GM12878 (cell line): Measurements from ENCODE around the gene CDON. TPM values are rescaled to one million over a fixed set of nuclear protein-coding genes. Genes with fewer than 3 reads are reported as not detected.
A peak's percentile ranks its signal among the peaks of the same experiment; 100 is the strongest.

Experiments
- ATAC-seq: fragments of 200-7000 bp; cut with Tn5 transposase; 3 replicates; pipeline ENCODE4 v1.9.1; 2020; ENCODE audit warnings: mild to moderate bottlenecking, moderate library complexity
- BruUV-seq: library from RNA; stranded (reverse); fragments of 400-500 nt; replicated peaks from 2 replicates; lab custom pipeline; 2021; lab: Mats Ljungman, UMichigan
- CTCF ChIA-PET: fragments of 300-600 bp; sonication (Branson Sonifier 250); formaldehyde crosslinking; extraction: SDS; loops from one replicate; lab custom pipeline; 2021; ENCODE audit warnings: inconsistent platforms; lab: Yijun Ruan, JAX
- POLR2A ChIA-PET: fragments of 350-600 bp; formaldehyde crosslinking; extraction: SDS; loops from one replicate; lab custom pipeline; 2021; ENCODE audit warnings: inconsistent platforms; lab: Charles Lee
- RAD21 ChIA-PET: fragments of 300-600 bp; sonication (Branson Sonifier 250); formaldehyde crosslinking; loops from one replicate; lab custom pipeline; 2023; ENCODE audit warnings: antibody characterized with exemption; ENCODE audit not compliant: unreplicated experiment; lab: Charles Lee
- SMC1A ChIA-PET: fragments of 300-600 bp; sonication (Branson Sonifier 250); formaldehyde crosslinking; loops from one replicate; lab custom pipeline; 2023; ENCODE audit not compliant: unreplicated experiment, uncharacterized antibody; lab: Charles Lee
- DNase-seq: peaks from one replicate; pipeline ENCODE4 v3.0.0-alpha.2; 2011; ENCODE audit warnings: low read depth, low spot score
- FAIRE-seq: peaks from 3 replicates; lab custom pipeline; 2011; peaks lifted over from hg19 to GRCh38; lab: Jason Lieb, UNC
- H2AFZ ChIP-seq: 2 replicates; pipeline ENCODE4 v1.6.0; 2011; ENCODE audit warnings: low read depth, low read length, control low read depth; ENCODE audit not compliant: control insufficient read depth
- H3K27ac ChIP-seq: 2 replicates; pipeline ENCODE4 v1.5.1; 2011; ENCODE audit warnings: control low read depth; ENCODE audit not compliant: control insufficient read depth, insufficient read depth
- H3K27me3 ChIP-seq, 2 experiments: replicated peaks in 1 of 2; 2 replicates each; pipeline versions ENCODE4 v1.6.0 to v1.6.1; 2011; ENCODE audit warnings: low read length in 1 of 2; ENCODE audit not compliant: control insufficient read depth in 2 of 2, insufficient read depth in 2 of 2
- H3K36me3 ChIP-seq, 2 experiments: 2 replicates each; pipeline ENCODE4 v1.5.1; 2011; ENCODE audit warnings: low read length in 1 of 2; ENCODE audit not compliant: control insufficient read depth in 2 of 2, insufficient read depth in 2 of 2
- H3K4me1 ChIP-seq: 2 replicates; pipeline ENCODE4 v1.6.1; 2011; ENCODE audit warnings: mild to moderate bottlenecking, low read length, moderate library complexity, mixed read lengths; ENCODE audit not compliant: control insufficient read depth, insufficient read depth
- H3K4me2 ChIP-seq: 2 replicates; pipeline ENCODE4 v1.6.0; 2011; ENCODE audit warnings: control low read depth; ENCODE audit not compliant: control insufficient read depth, insufficient read depth
- H3K4me3 ChIP-seq: fragments of 200-600 bp; sonication (generic); 2 replicates; pipeline ENCODE4 v1.5.1; 2016
- H3K79me2 ChIP-seq: 2 replicates; pipeline ENCODE4 v1.6.0; 2011; ENCODE audit warnings: low read length; ENCODE audit not compliant: control insufficient read depth, insufficient read depth
- H3K9ac ChIP-seq: 2 replicates; pipeline ENCODE4 v1.8.0; 2011; ENCODE audit warnings: low read length, control low read depth, mixed read lengths; ENCODE audit not compliant: control insufficient read depth, insufficient read depth
- H3K9me3 ChIP-seq: replicated peaks from 3 replicates; pipeline ENCODE4 v1.5.1; 2011; ENCODE audit warnings: mild to moderate bottlenecking, low read length; ENCODE audit not compliant: control insufficient read depth, insufficient read depth
- H4K20me1 ChIP-seq: 2 replicates; pipeline ENCODE4 v1.6.0; 2011; ENCODE audit not compliant: control insufficient read depth, insufficient read depth
- GABPA ChIP-seq: IDR thresholded peaks from 2 replicates; pipeline ENCODE4 v1.6.1; 2014; ENCODE audit warnings: antibody characterized with exemption, low read depth, mild to moderate bottlenecking, inconsistent platforms
- NRF1 ChIP-seq: conservative IDR thresholded peaks from 2 replicates; pipeline ENCODE4 v1.6.1; 2011; ENCODE audit warnings: mild to moderate bottlenecking, low read depth, low read length, improper control_type of control experiment
- YY1 ChIP-seq: IDR thresholded peaks from 2 replicates; pipeline ENCODE4 v1.6.1; 2011; ENCODE audit warnings: low read depth, mild to moderate bottlenecking, low read length
- WGBS: methylation state at CpG from one replicate; pipeline ENCODE4 v1.1.6; 2016; ENCODE audit warnings: low lambda C conversion rate; ENCODE audit not compliant: insufficient replicate concordance, insufficient coverage; ENCODE audit errors: missing lambda C conversion rate; 5-methylcytosine and 5-hydroxymethylcytosine counted together
- in situ Hi-C: fragments of 300-500 bp; cut with MboI; formaldehyde crosslinking; loops from 9 replicates; pipeline ENCODE4 v1.14.3; 2018; ENCODE audit warnings: mixed read lengths
- intact Hi-C: fragments of 100-400 bp; cut with micrococcal nuclease; formaldehyde crosslinking; loops from one replicate; pipeline ENCODE4 v1.14.2; 2022; ENCODE audit not compliant: unreplicated experiment
- polyA plus RNA-seq, 11 experiments: library from polyadenylated mRNA; depleted of rRNA in 4 of 11; unstranded in 6 of 11; stranded (reverse) in 5 of 11; fragments of >200 nt; fragmentation: Nextera tagmentation in 4 of 11; fragmentation: Illumina TruSeq in 1 of 11; extraction: Ambion mirVana in 4 of 11; extraction: Trizol in 1 of 11; gene quantifications; 1 replicate in 1 of 11; 2 replicates in 10 of 11; pipeline versions ENCODE4 v1.2.1 to v1.2.3, GENCODE V29; 2011 to 2016; ENCODE audit warnings: inconsistent platforms in 2 of 11, missing spikeins in 2 of 11, low read depth in 1 of 11
- total RNA-seq, 4 experiments: library from RNA; depleted of rRNA in 3 of 4; stranded (reverse); fragments of >200 nt in 3 of 4; fragmentation: Illumina TruSeq in 1 of 4; extraction: Trizol in 1 of 4; gene quantifications; 2 replicates each; pipeline versions ENCODE4 v1.2.1 to v1.2.3, GENCODE V29; 2013 to 2021
- TF ChIP-seq, protein P1 (sequence below): fragments of 450-650 bp; formaldehyde crosslinking; IDR thresholded peaks from 2 replicates; pipeline ENCODE4 v1.5.0; 2022; ENCODE audit warnings: mild to moderate bottlenecking, missing genetic modification characterization
- TF ChIP-seq, protein P2 (sequence below): fragments of 450-650 bp; IDR thresholded peaks from 2 replicates; pipeline ENCODE4 v1.6.1; 2016; ENCODE audit warnings: mild to moderate bottlenecking, moderate library complexity, borderline replicate concordance

Gene CDON
- total and polyA plus RNA-seq, 10 of the 15 experiments (the other 5 are each of a cell fraction or from before 2014, with no cell fraction given): 0.07 to 4.2 (median 0.36) TPM

DNA sequence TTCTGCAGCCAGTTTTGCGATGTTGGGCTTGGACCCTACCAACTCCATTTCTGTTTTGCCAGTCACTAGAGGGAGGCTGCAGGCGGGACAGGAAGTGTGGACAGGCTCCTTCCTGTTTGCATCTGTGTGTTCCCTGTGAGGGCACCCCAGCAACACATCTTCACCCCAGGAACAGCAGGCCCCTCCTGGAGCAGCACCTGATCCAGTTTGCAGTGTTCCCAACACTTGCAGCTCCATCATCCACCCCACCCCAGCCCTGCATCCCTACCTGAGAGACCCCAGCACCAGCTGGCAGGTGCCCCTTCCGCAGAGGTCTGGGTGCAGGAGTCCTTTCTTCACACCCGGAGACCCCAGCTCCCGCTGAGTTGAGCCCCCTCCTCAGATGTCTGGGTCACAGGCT lies 124.2 kb downstream of the CDON start:
- RAD21 ChIA-PET: no interaction called here
- no peak for TF ChIP-seq NRF1
- peak; percentile 74 for TF ChIP-seq GABPA
- TF ChIP-seq, protein P1, sequence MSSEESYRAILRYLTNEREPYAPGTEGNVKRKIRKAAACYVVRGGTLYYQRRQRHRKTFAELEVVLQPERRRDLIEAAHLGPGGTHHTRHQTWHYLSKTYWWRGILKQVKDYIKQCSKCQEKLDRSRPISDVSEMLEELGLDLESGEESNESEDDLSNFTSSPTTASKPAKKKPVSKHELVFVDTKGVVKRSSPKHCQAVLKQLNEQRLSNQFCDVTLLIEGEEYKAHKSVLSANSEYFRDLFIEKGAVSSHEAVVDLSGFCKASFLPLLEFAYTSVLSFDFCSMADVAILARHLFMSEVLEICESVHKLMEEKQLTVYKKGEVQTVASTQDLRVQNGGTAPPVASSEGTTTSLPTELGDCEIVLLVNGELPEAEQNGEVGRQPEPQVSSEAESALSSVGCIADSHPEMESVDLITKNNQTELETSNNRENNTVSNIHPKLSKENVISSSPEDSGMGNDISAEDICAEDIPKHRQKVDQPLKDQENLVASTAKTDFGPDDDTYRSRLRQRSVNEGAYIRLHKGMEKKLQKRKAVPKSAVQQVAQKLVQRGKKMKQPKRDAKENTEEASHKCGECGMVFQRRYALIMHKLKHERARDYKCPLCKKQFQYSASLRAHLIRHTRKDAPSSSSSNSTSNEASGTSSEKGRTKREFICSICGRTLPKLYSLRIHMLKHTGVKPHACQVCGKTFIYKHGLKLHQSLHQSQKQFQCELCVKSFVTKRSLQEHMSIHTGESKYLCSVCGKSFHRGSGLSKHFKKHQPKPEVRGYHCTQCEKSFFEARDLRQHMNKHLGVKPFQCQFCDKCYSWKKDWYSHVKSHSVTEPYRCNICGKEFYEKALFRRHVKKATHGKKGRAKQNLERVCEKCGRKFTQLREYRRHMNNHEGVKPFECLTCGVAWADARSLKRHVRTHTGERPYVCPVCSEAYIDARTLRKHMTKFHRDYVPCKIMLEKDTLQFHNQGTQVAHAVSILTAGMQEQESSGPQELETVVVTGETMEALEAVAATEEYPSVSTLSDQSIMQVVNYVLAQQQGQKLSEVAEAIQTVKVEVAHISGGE (CRISPR knock-in tag): peak; percentile 40; the same call in 1 of the 2 replicates
- TF ChIP-seq YY1: no peak
- TF ChIP-seq, protein P2, sequence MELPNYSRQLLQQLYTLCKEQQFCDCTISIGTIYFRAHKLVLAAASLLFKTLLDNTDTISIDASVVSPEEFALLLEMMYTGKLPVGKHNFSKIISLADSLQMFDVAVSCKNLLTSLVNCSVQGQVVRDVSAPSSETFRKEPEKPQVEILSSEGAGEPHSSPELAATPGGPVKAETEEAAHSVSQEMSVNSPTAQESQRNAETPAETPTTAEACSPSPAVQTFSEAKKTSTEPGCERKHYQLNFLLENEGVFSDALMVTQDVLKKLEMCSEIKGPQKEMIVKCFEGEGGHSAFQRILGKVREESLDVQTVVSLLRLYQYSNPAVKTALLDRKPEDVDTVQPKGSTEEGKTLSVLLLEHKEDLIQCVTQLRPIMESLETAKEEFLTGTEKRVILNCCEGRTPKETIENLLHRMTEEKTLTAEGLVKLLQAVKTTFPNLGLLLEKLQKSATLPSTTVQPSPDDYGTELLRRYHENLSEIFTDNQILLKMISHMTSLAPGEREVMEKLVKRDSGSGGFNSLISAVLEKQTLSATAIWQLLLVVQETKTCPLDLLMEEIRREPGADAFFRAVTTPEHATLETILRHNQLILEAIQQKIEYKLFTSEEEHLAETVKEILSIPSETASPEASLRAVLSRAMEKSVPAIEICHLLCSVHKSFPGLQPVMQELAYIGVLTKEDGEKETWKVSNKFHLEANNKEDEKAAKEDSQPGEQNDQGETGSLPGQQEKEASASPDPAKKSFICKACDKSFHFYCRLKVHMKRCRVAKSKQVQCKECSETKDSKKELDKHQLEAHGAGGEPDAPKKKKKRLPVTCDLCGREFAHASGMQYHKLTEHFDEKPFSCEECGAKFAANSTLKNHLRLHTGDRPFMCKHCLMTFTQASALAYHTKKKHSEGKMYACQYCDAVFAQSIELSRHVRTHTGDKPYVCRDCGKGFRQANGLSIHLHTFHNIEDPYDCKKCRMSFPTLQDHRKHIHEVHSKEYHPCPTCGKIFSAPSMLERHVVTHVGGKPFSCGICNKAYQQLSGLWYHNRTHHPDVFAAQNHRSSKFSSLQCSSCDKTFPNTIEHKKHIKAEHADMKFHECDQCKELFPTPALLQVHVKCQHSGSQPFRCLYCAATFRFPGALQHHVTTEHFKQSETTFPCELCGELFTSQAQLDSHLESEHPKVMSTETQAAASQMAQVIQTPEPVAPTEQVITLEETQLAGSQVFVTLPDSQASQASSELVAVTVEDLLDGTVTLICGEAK: peak; percentile 16; the same call in 1 of the 2 replicates
- TF ChIP-seq, all 136 proteins: peak for 3
- intact Hi-C loops: no loop called here
- Histone ChIP-seq H3K9me3 (no peaks in the 10 kb centered on the region), H2AFZ (peak overlapping the region; percentile 28), H3K4me3 (no peak overlapping the region), H4K20me1 (no peaks in the 10 kb centered on the region), H3K79me2 (no peaks in the 10 kb centered on the region), H3K27ac (no peak overlapping the region), H3K4me1 (no peaks in the 10 kb centered on the region), H3K4me2 (no peak overlapping the region), H3K9ac (no peak overlapping the region), H3K36me3 (no peaks in the 10 kb centered on the region), H3K27me3 (no peaks in the 10 kb centered on the region)
- ChIA-PET SMC1A (interaction anchor here (0.6 to 1.7 kb wide), 3 partner anchors 47 to 263 kb away, joined by 4 to 6 read pairs (median 4); no protein-coding TSS in a partner anchor), CTCF (interaction anchor here (12.1 kb wide), 1 partner anchor 252 kb away, joined by 220 read pairs; no protein-coding TSS in a partner anchor), POLR2A (interaction anchor here (1.8 kb wide), 1 partner anchor 10 kb away, joined by 4 read pairs; no protein-coding TSS in a partner anchor)
- FAIRE-seq (no peak), DNase-seq (no peak), ATAC-seq (no peak)
- 62% methylated on average over 5 of the region's 5 CpGs for whole genome bisulfite sequencing
- in situ Hi-C loops: no loop called here
- BruUV-seq: no TSS peak
